ENCODE data around the gene PREB.
A peak's percentile ranks its signal among the peaks of the same experiment; 100 is the strongest.

The PREB gene

GRCh38 chr2:27096748-27097297 is 37.6 kb downstream of the PREB start:
- Histone ChIP-seq H3K36me3 (no peaks in the 10 kb centered on the region; the same call in 1 of the 2 replicates), H3K4me3 (no peak overlapping the region), H3K9me3 (no peaks in the 10 kb centered on the region), H3K27me3 (no peaks in the 10 kb centered on the region), H4K20me1 (no peaks in the 10 kb centered on the region), H3K4me1 (peaks cover 36% of the 10 kb centered on the region), H3K4me2 (peak overlapping the region; percentile 68), H3K27ac (no peak overlapping the region), H3K9ac (no peak overlapping the region)
- TF ChIP-seq Cebpa-rat (IDR thresholded peaks at IDR 0.05) = no peak

GRCh38 chr2:27095745-27096651 is 38.4 kb downstream of the PREB start:
- H3K9ac ChIP-seq = no peak overlapping the region
- H4K20me1 ChIP-seq = no peaks in the 10 kb centered on the region
- no peak overlapping the region for H3K27ac ChIP-seq
- H3K9me3 ChIP-seq = no peaks in the 10 kb centered on the region
- H3K4me3 ChIP-seq = no peak overlapping the region
- no peak for TF ChIP-seq Cebpa-rat (IDR thresholded peaks at IDR 0.05)
- H3K4me1 ChIP-seq = peaks cover 37% of the 10 kb centered on the region
- no peaks in the 10 kb centered on the region for H3K27me3 ChIP-seq
- peak overlapping the region; percentile 68 for H3K4me2 ChIP-seq
- H3K36me3 ChIP-seq = no peaks in the 10 kb centered on the region; the same call in 1 of the 2 replicates

GRCh38 chr2:27095427-27095744 is 39.0 kb downstream of the PREB start:
- no peak overlapping the region for H3K27ac ChIP-seq
- H3K36me3 ChIP-seq = no peaks in the 10 kb centered on the region; the same call in 1 of the 2 replicates
- H3K4me2 ChIP-seq = no peak overlapping the region
- TF ChIP-seq Cebpa-rat (IDR thresholded peaks at IDR 0.05) = no peak
- peaks cover 43% of the 10 kb centered on the region for H3K4me1 ChIP-seq
- no peaks in the 10 kb centered on the region for H3K9me3 ChIP-seq
- H3K4me3 ChIP-seq = no peak overlapping the region
- H3K9ac ChIP-seq = no peak overlapping the region
- no peaks in the 10 kb centered on the region for H3K27me3 ChIP-seq
- no peaks in the 10 kb centered on the region for H4K20me1 ChIP-seq

GRCh38 chr2:27094353-27094984 is 40.0 kb downstream of the PREB start:
- Histone ChIP-seq H3K27ac (no peak overlapping the region), H3K9me3 (no peaks in the 10 kb centered on the region), H3K36me3 (no peaks in the 10 kb centered on the region; the same call in 1 of the 2 replicates), H3K27me3 (no peaks in the 10 kb centered on the region), H3K4me2 (no peak overlapping the region), H3K9ac (no peak overlapping the region), H3K4me1 (peaks cover 50% of the 10 kb centered on the region), H4K20me1 (no peaks in the 10 kb centered on the region), H3K4me3 (no peak overlapping the region)
- TF ChIP-seq Cebpa-rat (IDR thresholded peaks at IDR 0.05) = no peak

GRCh38 chr2:27093430-27094352 is 40.7 kb downstream of the PREB start:
- Histone ChIP-seq H3K4me3 (no peak overlapping the region), H3K4me1 (peaks cover 50% of the 10 kb centered on the region), H3K36me3 (no peaks in the 10 kb centered on the region; the same call in 1 of the 2 replicates), H3K27me3 (no peaks in the 10 kb centered on the region), H4K20me1 (no peaks in the 10 kb centered on the region), H3K27ac (no peak overlapping the region), H3K9me3 (no peaks in the 10 kb centered on the region), H3K4me2 (no peak overlapping the region), H3K9ac (no peak overlapping the region)
- TF ChIP-seq Cebpa-rat (IDR thresholded peaks at IDR 0.05) = no peak

GRCh38 chr2:27092696-27093429 is 41.6 kb downstream of the PREB start:
- no peaks in the 10 kb centered on the region for H4K20me1 ChIP-seq
- H3K27me3 ChIP-seq = no peaks in the 10 kb centered on the region
- H3K4me3 ChIP-seq = no peak overlapping the region
- H3K9me3 ChIP-seq = no peaks in the 10 kb centered on the region
- H3K36me3 ChIP-seq = no peaks in the 10 kb centered on the region; the same call in 1 of the 2 replicates
- H3K4me2 ChIP-seq = no peak overlapping the region
- no peak for TF ChIP-seq Cebpa-rat (IDR thresholded peaks at IDR 0.05)
- no peak overlapping the region for H3K9ac ChIP-seq
- no peak overlapping the region for H3K27ac ChIP-seq
- H3K4me1 ChIP-seq = peaks cover 55% of the 10 kb centered on the region

- Histone ChIP-seq H4K20me1 (no peaks in the 10 kb centered on the region), H3K27me3 (no peaks in the 10 kb centered on the region), H3K4me2 (no peak overlapping the region), H3K4me3 (no peak overlapping the region), H3K4me1 (peaks cover 63% of the 10 kb centered on the region), H3K36me3 (no peaks in the 10 kb centered on the region; the same call in 1 of the 2 replicates), H3K27ac (no peak overlapping the region), H3K9me3 (no peaks in the 10 kb centered on the region), H3K9ac (no peak overlapping the region)
- TF ChIP-seq Cebpa-rat (IDR thresholded peaks at IDR 0.05) = no peak
Observed at GRCh38 chr2:27091746-27092695, 42.4 kb downstream of the PREB start.

Measured in BLaER1 (cell line).